K562 (cell line): ENCODE measurements around the gene HOXA4. TPM values are rescaled to one million over a fixed set of nuclear protein-coding genes. Genes with fewer than 3 reads are reported as not detected.

Source experiments
- ATAC-seq: fragments of 200-7000 bp; cut with Tn5 transposase; 3 replicates; pipeline ENCODE4 v1.9.1; 2020; ENCODE audit warnings: moderate library complexity
- BruUV-seq: library from RNA; stranded (reverse); fragments of 400-500 nt; replicated peaks from 2 replicates; lab custom pipeline; 2021; lab: Mats Ljungman, UMichigan
- CTCF ChIA-PET: fragments of 300-600 bp; formaldehyde crosslinking; extraction: SDS; loops from one replicate; lab custom pipeline; 2021; ENCODE audit warnings: low intra/inter-chr PET ratio; lab: Yijun Ruan, JAX
- POLR2A ChIA-PET: fragments of 300-600, 350-650 bp; sonication (Branson Sonifier 250); formaldehyde crosslinking; extraction: SDS; loops from one replicate; lab custom pipeline; 2021; ENCODE audit warnings: antibody characterized with exemption, inconsistent platforms; lab: Yijun Ruan, JAX
- DNase-seq, 4 experiments: peaks; one replicate each; pipeline versions ENCODE4 v3.0.0 to v3.0.0-alpha.2; 2011 to 2018; ENCODE audit warnings: low spot score in 3 of 4, mixed read lengths in 3 of 4; ENCODE audit errors: extremely low read depth in 1 of 4
- FAIRE-seq: peaks from 2 replicates; lab custom pipeline; 2011; peaks lifted over from hg19 to GRCh38; lab: Jason Lieb, UNC
- H2AFZ ChIP-seq: 2 replicates; pipeline ENCODE4 v1.6.0; 2011; ENCODE audit warnings: low read depth, low read length, control low read depth, inconsistent platforms
- H3K27ac ChIP-seq: fragments of 200-600 bp; 3 replicates; pipeline ENCODE4 v1.8.0; 2011; ENCODE audit warnings: low read depth, mild to moderate bottlenecking, control low read depth, inconsistent platforms, low read length, moderate library complexity, mixed read lengths; ENCODE audit errors: extremely low read depth
- H3K27me3 ChIP-seq, 2 experiments: fragments of 300-600 bp in 1 of 2; 2 replicates in 1 of 2; 3 replicates in 1 of 2; pipeline versions ENCODE4 v1.6.0 to v1.8.0; 2011; ENCODE audit warnings: inconsistent platforms in 2 of 2, low read length in 2 of 2, mild to moderate bottlenecking in 1 of 2, mixed read lengths in 1 of 2, moderate library complexity in 1 of 2; ENCODE audit not compliant: control insufficient read depth in 2 of 2, insufficient read depth in 2 of 2
- H3K36me3 ChIP-seq: fragments of 300-600 bp; 3 replicates; pipeline ENCODE4 v1.8.0; 2011; ENCODE audit warnings: mild to moderate bottlenecking, low read length, inconsistent platforms; ENCODE audit not compliant: control insufficient read depth, insufficient read depth
- H3K4me1 ChIP-seq, 2 experiments: fragments of 200-600 bp in 1 of 2; replicated peaks in 1 of 2; 2 replicates in 1 of 2; 3 replicates in 1 of 2; pipeline versions ENCODE4 v1.5.1 to v1.8.0; 2011; ENCODE audit warnings: inconsistent platforms in 2 of 2, low read length in 2 of 2, mild to moderate bottlenecking in 1 of 2, mixed read lengths in 1 of 2, moderate library complexity in 1 of 2; ENCODE audit not compliant: control insufficient read depth in 2 of 2, insufficient read depth in 2 of 2
- H3K4me2 ChIP-seq: 2 replicates; pipeline ENCODE4 v1.6.1; 2011; ENCODE audit warnings: low read length, control low read depth, inconsistent platforms, mixed read lengths; ENCODE audit not compliant: insufficient read depth
- H3K4me3 ChIP-seq: fragments of 200-600 bp; sonication (generic), shearing (Covaris generic); 2 replicates; pipeline ENCODE4 v1.5.1; 2016; ENCODE audit warnings: control low read depth, inconsistent platforms
- H3K79me2 ChIP-seq: fragments of 200-600 bp; 3 replicates; pipeline ENCODE4 v1.8.0; 2011; ENCODE audit warnings: low read length, inconsistent platforms; ENCODE audit not compliant: control insufficient read depth, insufficient read depth
- H3K9ac ChIP-seq, 2 experiments: 2 replicates each; pipeline versions ENCODE4 v1.6.0 to v1.6.1; 2011; ENCODE audit warnings: low read depth in 2 of 2, low read length in 2 of 2, control low read depth in 1 of 2, inconsistent platforms in 1 of 2, mild to moderate bottlenecking in 1 of 2, mixed read lengths in 1 of 2; ENCODE audit not compliant: insufficient read depth in 1 of 2
- H3K9me1 ChIP-seq: one replicate; pipeline ENCODE4 v1.6.0; 2011; ENCODE audit warnings: inconsistent platforms, mild to moderate bottlenecking, low read length, moderate library complexity; ENCODE audit not compliant: control insufficient read depth, insufficient read depth
- H3K9me3 ChIP-seq: replicated peaks from 2 replicates; pipeline ENCODE4 v1.5.1; 2011; ENCODE audit warnings: low read depth, low read length, inconsistent platforms; ENCODE audit not compliant: control insufficient read depth, insufficient read depth
- H4K20me1 ChIP-seq: replicated peaks from 2 replicates; pipeline ENCODE4 v1.6.1; 2011; ENCODE audit warnings: low read length, inconsistent platforms, mixed read lengths; ENCODE audit not compliant: control insufficient read depth, insufficient read depth
- NR2C2 ChIP-seq, 2 experiments: fragments of 200-800 bp in 1 of 2; sonication (Bioruptor generic) in 1 of 2; sonication (generic) in 1 of 2; formaldehyde crosslinking in 1 of 2; IDR thresholded peaks; 2 replicates each; pipeline versions ENCODE4 v1.6.1 to v1.8.0; 2016 to 2022; ENCODE audit warnings: mild to moderate bottlenecking in 1 of 2, missing compliant biosample characterization in 1 of 2, missing genetic modification characterization in 1 of 2, missing genetic modification reagents in 1 of 2
- SNIP1 ChIP-seq: fragments of 450-650 bp; IDR thresholded peaks from 2 replicates; pipeline ENCODE4 v1.7.1; 2017; ENCODE audit warnings: low read depth, mild to moderate bottlenecking
- ZKSCAN1 ChIP-seq: fragments of 150-350 bp; IDR thresholded peaks from 2 replicates; pipeline ENCODE4 v1.6.1; 2016; ENCODE audit warnings: low read depth, low read length
- ZNF175 ChIP-seq: fragments of 200-800 bp; sonication (Bioruptor generic); IDR thresholded peaks from 2 replicates; pipeline ENCODE4 v1.6.1; 2016; ENCODE audit warnings: low read depth, mild to moderate bottlenecking, missing genetic modification characterization, missing compliant biosample characterization
- WGBS: fragments of 100-300 bp; shearing (Covaris generic); methylation state at CpG from one replicate; pipeline ENCODE4 v1.1.6; 2016; ENCODE audit warnings: low coverage, mixed read lengths; ENCODE audit not compliant: insufficient coverage; ENCODE audit errors: missing lambda C conversion rate; 5-methylcytosine and 5-hydroxymethylcytosine counted together
- in situ Hi-C: fragments of 300-500 bp; cut with MboI; formaldehyde crosslinking; loops from 4 replicates; pipeline ENCODE4 v1.15.0; 2018; ENCODE audit warnings: inconsistent platforms, mixed read lengths
- intact Hi-C: fragments of 100-400 bp; cut with micrococcal nuclease; formaldehyde crosslinking; loops from 2 replicates; pipeline ENCODE4 v1.14.2; 2022
- polyA plus RNA-seq, 8 experiments: library from polyadenylated mRNA; depleted of rRNA in 4 of 8; stranded (reverse) in 5 of 8; unstranded in 3 of 8; fragments of >200 nt; fragmentation: Nextera tagmentation in 2 of 8; fragmentation: Illumina TruSeq in 1 of 8; extraction: Ambion mirVana in 2 of 8; extraction: Trizol in 1 of 8; gene quantifications; 2 replicates each; pipeline versions ENCODE4 v1.2.1 to v1.2.3, GENCODE V29; 2011 to 2014; ENCODE audit warnings: inconsistent platforms in 1 of 8, missing spikeins in 1 of 8
- total RNA-seq, 7 experiments: library from RNA; depleted of rRNA in 6 of 7; stranded (reverse); fragments of >200 nt in 6 of 7; fragmentation: Illumina TruSeq in 2 of 7; extraction: Trizol in 2 of 7; gene quantifications; 2 replicates each; pipeline versions ENCODE4 v1.2.1 to v1.2.3, GENCODE V29; 2011 to 2021; ENCODE audit warnings: low replicate concordance in 1 of 7
- TF ChIP-seq, protein P1 (sequence below): fragments of 250-450 bp; sonication (Bioruptor Pico); IDR thresholded peaks from 2 replicates; pipeline ENCODE4 v1.4.0; 2020; ENCODE audit warnings: mild to moderate bottlenecking, moderate library complexity

Gene HOXA4
- total and polyA plus RNA-seq, 9 of the 15 experiments (the other 6 are each of a cell fraction or from before 2014, with no cell fraction given), result not detected

DNA sequence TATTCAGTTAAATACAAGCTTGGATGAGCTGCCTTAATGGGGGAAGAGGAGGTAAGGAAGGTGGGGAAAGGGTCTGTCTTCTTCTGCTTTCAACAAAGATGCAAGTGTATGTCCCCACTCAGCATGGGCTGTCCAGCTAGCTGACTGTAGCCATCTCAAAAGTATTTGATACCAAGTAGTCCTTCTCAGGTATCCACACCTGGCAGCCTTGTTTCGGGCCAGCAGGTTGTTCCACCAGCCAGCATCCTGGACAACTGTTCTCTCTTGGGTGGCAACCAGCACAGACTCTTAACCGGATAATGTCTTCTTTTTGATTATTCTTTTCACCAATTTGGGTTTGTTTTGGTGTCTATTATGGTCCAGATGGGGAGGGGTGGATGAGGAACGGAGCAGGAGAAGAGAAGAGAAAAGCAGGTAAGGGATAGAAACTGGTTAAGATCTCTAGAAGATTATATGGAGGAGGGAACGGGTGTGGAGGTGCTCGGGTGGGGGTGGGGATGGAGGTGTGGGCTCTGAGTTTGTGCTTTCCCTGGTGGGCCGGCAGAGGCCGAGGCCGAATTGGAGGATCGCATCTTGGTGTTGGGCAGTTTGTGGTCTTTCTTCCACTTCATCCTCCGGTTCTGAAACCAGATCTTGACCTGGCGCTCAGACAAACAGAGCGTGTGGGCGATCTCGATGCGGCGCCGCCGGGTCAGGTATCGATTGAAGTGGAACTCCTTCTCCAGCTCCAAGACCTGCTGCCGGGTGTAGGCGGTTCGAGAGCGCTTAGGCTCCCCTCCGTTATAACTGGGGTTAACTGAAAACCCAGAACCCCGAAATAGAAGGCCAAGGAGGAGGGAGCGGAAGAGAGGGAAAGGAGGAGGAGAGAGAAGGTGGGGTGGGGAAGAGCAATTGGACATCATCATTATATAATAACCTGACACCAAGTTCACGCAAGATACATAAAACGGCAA, 1.5 kb downstream of the HOXA4 start:
- Histone ChIP-seq H3K36me3 (no peaks in the 10 kb centered on the region), H2AFZ (no peak overlapping the region), H3K9me1 (no peaks in the 10 kb centered on the region), H3K4me3 (no peak overlapping the region), H3K9ac (no peak overlapping the region), H3K27me3 (peaks cover 14 to 38% of the 10 kb centered on the region in 2 experiments), H4K20me1 (no peaks in the 10 kb centered on the region; the same call in 1 of the 2 replicates), H3K27ac (no peak overlapping the region), H3K9me3 (no peaks in the 10 kb centered on the region), H3K4me2 (no peak overlapping the region), H3K4me1 (no peaks in the 10 kb centered on the region), H3K79me2 (no peaks in the 10 kb centered on the region)
- intact Hi-C loops (no loop called here), in situ Hi-C loops (loop anchor here (5.0 kb wide), 1 partner anchor 52 kb away; no protein-coding TSS in a partner anchor)
- no TSS peak for BruUV-seq
- no peak for FAIRE-seq
- TF ChIP-seq ZNF175 (no peak), ZKSCAN1 (no peak), NR2C2 (CRISPR knock-in tag; IDR thresholded peaks at IDR 0.05) (no peak), NR2C2 (tag; IDR thresholded peaks at IDR 0.05) (no peak), SNIP1 (no peak)
- TF ChIP-seq, protein P1, sequence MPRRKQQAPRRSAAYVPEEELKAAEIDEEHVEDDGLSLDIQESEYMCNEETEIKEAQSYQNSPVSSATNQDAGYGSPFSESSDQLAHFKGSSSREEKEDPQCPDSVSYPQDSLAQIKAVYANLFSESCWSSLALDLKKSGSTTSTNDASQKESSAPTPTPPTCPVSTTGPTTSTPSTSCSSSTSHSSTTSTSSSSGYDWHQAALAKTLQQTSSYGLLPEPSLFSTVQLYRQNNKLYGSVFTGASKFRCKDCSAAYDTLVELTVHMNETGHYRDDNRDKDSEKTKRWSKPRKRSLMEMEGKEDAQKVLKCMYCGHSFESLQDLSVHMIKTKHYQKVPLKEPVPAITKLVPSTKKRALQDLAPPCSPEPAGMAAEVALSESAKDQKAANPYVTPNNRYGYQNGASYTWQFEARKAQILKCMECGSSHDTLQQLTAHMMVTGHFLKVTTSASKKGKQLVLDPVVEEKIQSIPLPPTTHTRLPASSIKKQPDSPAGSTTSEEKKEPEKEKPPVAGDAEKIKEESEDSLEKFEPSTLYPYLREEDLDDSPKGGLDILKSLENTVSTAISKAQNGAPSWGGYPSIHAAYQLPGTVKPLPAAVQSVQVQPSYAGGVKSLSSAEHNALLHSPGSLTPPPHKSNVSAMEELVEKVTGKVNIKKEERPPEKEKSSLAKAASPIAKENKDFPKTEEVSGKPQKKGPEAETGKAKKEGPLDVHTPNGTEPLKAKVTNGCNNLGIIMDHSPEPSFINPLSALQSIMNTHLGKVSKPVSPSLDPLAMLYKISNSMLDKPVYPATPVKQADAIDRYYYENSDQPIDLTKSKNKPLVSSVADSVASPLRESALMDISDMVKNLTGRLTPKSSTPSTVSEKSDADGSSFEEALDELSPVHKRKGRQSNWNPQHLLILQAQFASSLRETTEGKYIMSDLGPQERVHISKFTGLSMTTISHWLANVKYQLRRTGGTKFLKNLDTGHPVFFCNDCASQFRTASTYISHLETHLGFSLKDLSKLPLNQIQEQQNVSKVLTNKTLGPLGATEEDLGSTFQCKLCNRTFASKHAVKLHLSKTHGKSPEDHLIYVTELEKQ (CRISPR knock-in tag), result no peak
- POLR2A ChIA-PET, result no interaction called here
- no peak for DNase-seq
- CTCF ChIA-PET, result no interaction called here
- WGBS, result 13% methylated on average over 18 of the region's 28 CpGs
- ATAC-seq, result no peak
